HG03378 (cell line): ENCODE results near the gene SLC25A45.
"Not testable (repeated sequence)": the region's sequence is repeated elsewhere in the genome, so short reads cannot be mapped to it uniquely, and the experiment has no call there.

ENCODE experiments used
- ATAC-seq: cut with Tn5 transposase; IDR thresholded peaks from one replicate; pipeline ENCODE4 v1.9.1; 2021; ENCODE audit warnings: mild to moderate bottlenecking, moderate library complexity; ENCODE audit not compliant: unreplicated experiment

The SLC25A45 gene

DNA sequence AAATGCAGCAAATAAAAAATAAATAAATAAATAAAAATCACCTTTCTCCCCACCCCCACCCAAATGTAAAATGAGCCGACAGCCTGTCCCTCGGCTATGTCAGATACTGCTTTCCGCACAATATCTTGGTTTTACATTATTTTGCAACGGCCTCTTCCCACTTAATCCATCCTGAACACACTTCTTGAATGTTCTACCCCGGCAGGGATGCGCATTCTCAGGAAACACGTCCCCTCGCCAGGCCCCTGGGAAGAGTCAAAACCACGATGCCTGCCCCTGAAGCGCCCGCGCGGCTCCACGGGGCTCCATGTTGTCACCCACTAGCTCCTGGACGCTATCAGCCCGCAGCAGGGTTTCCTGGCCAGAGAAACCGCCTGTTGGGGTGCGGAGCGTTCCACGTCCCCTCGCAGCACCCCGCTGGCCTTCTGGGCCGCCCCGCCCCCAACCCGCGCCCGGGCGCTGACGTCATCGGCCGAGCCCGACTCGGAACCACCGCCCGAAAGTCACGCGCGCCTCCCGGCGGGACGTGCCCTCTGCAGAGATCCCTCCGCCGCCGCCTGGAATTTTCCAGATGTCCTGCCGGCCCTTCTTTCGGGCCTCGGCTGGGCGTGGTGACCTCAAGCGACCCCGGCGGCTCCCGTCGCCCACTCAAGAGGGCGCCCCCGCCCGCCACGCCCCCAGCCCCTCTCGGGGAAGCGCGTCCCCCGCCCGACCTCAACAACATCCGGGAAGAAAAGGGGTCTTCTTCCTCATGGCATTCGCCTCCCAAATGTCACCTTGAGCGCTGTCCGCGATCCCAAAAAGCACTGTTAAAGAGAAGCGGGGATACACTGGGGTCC lies 39.6 kb upstream of the SLC25A45 start:
- ATAC-seq = no peak

DNA sequence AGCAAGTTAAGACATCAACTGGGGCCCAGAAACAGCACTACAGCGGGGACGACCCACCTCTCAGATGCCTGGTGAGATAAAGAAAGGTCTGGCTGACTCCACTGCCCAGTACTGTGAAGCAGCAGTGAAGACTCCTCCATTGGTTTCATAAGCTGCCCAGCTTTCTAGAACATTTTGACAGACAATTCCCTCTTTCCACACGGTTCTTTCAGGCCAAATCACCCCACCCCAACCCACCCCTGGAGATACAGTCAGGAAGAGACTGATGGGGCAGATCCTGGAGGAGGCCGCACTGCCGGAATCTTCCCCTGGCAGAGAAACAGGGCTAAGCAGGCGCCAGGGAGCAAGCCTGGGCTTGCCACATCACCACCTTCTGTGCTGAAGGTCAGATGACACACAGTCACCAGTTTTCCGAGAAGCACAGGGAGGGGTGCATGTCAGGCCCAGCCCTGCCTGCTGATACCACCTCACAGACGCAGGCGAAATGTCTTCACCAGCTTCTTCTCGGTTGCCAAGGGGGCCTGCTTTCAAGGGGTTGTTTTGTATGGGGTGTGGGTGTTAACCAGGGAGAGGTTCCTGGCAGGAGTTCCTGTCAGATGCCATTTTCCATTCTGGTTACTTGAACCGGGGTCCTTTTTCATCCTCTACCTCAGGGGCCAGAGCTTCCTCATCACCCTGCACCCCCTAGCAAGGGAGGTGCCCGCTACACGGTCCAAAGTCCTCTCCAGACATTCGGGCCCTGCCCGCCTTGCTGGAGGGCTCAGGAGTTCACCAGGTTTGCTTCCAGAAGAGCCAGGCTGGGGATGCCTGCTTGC lies 38.7 kb upstream of the SLC25A45 start:
- ATAC-seq = no peak

GRCh38 chr11:65420506-65420905 lies 38.1 kb upstream of the SLC25A45 start:
- no peak for ATAC-seq

DNA sequence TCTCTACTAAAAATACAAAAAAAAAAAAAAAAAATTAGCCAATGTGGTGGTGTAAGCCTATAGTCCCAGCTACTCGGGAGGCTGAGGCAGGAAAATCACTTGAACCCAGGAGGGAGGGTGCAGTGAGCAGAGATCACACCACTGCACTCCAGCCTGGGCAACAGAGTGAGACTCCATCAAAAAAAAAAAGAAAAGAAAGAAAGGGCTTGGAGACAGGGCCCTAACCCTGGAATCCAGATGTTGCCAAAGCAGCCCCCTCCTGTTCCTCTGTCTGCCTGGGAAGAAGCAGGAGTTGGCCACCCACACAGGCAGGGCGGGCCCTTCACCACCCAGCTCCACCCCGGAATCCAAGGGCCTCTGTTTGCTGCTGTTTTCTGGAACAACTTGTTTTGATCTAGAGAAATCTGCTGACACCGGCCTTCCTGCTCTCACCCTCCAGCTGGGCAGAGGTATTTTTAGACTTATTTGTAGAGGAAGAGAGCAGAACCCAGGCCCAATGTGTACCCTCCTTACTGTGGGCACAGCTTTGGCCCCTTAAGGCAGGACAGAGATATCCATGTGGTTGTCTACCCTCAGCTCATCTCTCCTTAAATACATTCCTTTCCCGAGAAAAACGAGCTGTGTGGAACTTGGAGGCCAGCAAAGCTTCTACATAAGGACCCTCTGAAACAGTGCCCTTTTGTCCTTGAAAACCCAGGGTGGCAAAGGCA lies 37.5 kb upstream of the SLC25A45 start:
- no peak for ATAC-seq

DNA sequence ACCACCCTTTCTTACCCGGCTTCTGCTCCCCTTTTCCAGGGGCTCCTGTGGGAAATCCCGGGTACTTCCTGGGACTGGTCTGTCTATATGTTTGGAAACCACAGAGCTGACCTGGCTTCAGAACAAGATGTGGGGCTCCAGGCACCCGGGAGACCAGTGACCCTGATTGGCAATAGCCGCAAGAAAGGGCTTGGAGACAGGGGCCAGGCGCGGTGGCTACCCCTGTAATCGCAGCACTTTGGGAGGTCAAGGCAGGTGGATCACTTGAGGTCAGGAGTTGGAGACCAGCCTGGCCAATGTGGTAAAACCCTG lies 37.0 kb upstream of the SLC25A45 start:
- no peak for ATAC-seq

GRCh38 chr11:65418681-65419459 lies 36.4 kb upstream of the SLC25A45 start:
- peak; percentile 31 for ATAC-seq

DNA sequence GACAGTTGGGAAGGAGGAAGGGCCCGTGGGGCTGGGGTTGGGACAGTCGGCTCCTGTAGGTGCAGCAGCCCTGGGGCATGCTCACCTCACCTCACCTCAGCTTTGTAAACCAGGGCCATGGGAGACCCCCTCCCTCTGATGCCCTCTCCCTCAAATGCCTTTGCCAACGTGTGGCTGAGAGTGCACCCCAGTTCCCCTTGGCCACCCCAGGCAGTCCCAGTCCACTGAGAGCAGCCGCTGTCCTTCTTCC lies 35.9 kb upstream of the SLC25A45 start:
- no peak for ATAC-seq

GRCh38 chr11:65417702-65418430 lies 35.4 kb upstream of the SLC25A45 start:
- no peak for ATAC-seq

DNA sequence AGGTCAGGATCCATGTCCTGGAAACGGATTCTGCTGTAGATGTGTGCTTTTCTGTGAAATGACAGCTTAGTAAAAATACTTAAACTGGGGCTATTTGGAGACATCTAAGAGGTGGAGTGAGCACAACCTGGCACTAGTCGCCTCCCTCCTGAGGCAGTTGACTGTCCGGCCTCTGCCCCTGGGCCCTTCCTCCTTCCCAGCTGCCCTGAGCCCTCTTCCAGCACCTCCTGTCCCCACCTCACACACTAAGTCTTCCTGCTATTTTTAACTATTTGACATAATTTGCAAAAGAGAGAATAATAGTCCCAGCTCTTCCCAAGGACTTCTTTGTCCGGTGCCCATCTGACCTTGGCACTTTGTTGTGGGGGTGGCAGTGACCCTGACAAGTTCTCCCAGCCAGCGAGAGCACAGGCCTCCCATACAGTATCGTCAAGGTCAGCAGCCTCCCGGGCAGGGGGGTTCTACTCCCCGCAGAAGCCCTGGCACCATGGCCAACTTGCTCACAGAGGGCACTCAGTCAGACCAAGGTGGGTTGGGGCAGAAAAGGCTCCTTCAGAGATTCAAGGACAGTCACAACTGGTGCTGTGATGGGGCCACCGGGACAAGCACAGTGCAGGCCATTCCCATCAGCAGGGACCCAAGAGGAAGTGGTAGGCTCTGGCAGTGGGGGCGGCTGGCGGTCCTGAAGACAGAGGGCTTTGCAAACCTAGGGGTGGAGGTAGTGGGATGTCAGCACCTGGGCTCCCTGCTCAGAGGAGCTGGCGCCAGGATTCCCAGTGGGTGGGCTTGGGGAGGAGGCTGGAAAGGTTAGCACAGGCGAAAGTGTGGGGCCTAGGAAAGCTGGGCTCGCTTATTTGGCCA lies 34.6 kb upstream of the SLC25A45 start:
- ATAC-seq = no peak

DNA sequence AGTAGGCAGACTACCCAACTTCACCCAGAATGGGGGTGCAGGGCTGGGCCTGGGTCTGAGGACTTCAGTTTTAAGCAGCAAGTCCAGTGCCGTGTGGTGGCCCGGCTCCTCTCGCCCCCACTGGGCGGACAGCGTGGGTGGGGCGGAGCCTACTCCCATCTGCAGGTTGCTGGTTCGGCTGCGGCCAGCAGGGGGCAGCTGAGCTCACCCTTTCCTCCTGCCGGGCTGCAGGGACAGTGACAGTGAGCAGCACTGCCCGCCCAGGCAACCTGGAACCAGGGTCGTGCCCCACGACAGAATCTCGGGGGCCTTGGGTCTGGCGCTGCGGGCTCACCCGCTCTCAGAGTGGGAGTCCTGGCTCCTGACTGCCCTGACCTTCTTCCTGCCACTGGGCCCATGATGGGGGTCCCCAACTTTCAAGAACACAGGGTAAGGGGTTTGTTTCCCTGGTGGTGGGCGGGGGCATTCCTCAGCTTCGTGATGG lies 33.9 kb upstream of the SLC25A45 start:
- ATAC-seq = no peak

GRCh38 chr11:65415499-65416340 lies 33.3 kb upstream of the SLC25A45 start:
- no peak for ATAC-seq

DNA sequence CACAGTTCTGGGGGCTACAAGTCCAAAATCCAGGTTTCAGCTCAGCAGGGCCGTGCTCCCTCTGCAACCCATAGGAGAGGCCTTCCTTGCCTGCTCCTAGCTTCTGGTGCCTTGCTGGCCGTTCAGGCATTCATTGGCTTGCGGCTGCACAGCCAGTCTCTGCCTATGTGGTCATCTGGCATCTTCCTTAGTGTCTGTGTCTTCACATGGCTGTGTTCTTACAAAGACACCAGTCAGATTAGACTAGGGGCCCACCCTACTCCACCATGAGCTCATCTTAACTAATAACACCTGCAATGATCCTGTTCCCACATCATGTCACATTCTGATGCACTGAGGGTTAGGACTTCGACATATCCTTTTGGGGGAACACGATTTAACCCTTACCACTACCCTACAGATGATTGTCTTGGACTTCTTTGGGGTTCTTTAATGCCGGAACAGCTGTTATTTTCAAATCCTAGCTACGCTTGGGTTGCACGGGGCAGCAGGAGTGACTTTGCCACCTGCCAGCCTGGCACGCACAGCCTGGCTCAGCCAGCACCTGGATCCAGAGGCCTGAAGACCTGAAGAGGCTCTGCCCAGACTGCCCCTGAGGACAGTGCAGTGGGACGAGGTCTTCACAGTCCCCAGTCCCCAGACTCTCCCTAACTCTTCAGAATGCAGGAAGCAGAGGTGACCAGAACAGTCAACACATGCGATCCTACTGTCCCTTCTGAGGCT lies 32.5 kb upstream of the SLC25A45 start:
- ATAC-seq = no peak

- ATAC-seq = not testable (repeated sequence)
These were observed 30.7 kb upstream of the SLC25A45 start for GRCh38 chr11:65413077-65413664.

- ATAC-seq = no peak
These were observed 30.0 kb upstream of the SLC25A45 start for GRCh38 chr11:65412271-65413076.

DNA sequence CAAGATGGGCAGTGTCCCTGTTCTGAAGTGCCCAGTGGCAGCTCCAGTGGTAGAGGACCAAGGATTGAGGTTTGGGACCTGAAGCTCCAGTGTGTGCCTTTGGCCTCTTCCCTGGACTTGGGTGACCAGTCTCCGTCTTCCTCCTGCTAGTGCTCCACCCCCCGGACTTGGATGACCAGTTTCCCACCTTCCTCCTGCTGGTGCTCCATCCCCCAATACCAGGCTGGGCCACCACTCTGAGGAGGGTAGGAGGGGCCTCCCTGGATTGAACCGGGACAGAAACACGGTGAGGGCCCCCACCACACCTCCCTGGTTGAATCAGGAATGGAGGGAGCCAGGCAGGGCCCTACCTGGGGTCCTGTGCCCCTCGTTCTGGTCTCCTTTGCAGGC lies 29.2 kb upstream of the SLC25A45 start:
- ATAC-seq = no peak

DNA sequence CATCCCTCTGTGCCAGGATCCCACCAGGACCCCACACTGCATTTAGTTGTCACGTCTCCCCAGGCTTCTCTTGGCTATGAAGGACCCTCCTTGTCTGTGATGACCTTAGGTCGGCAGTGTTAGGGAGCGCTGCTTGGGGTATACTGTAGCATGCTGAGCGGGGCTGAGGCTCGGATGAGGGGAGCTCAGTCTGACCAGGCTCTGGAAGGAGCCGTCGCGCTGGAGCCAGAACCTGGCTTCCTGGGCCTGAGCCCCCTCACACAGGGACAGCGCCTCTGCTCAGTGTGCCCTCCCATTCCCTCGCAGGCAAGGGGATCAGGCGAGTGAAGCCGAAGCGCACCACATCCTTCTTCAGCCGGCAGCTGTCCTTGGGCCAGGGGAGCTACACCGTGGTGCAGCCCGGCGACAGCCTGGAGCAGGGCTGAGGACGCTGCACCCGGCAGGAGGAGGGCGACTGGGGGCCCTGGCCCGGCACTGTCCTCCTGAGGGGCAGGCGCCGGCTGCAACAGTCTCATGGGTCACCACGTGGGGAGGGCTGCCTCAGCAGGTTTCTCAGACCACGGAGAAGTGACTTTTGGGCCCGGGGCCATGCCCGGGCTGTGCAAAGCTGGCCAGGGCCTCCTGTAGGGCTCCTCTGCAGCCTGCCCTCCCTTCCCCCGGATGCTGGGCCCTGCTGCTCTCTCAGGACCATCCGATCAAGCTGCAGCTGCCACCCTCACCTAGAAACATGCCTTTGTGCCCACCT lies 28.7 kb upstream of the SLC25A45 start:
- no peak for ATAC-seq
